K562 (cell line): ENCODE data around the gene ARHGEF26. TPM values are rescaled to one million over a fixed set of nuclear protein-coding genes. Genes with fewer than 3 reads are reported as not detected.

Experiments
- ATAC-seq: fragments of 200-7000 bp; cut with Tn5 transposase; 3 replicates; pipeline ENCODE4 v1.9.1; 2020; ENCODE audit warnings: moderate library complexity
- BruUV-seq: library from RNA; stranded (reverse); fragments of 400-500 nt; replicated peaks from 2 replicates; lab custom pipeline; 2021; lab: Mats Ljungman, UMichigan
- CTCF ChIA-PET: fragments of 300-600 bp; formaldehyde crosslinking; extraction: SDS; loops from one replicate; lab custom pipeline; 2021; ENCODE audit warnings: low intra/inter-chr PET ratio; lab: Yijun Ruan, JAX
- POLR2A ChIA-PET: fragments of 300-600, 350-650 bp; sonication (Branson Sonifier 250); formaldehyde crosslinking; extraction: SDS; loops from one replicate; lab custom pipeline; 2021; ENCODE audit warnings: antibody characterized with exemption, inconsistent platforms; lab: Yijun Ruan, JAX
- DNase-seq, 4 experiments: peaks; one replicate each; pipeline versions ENCODE4 v3.0.0 to v3.0.0-alpha.2; 2011 to 2018; ENCODE audit warnings: low spot score in 3 of 4, mixed read lengths in 3 of 4; ENCODE audit errors: extremely low read depth in 1 of 4
- FAIRE-seq: peaks from 2 replicates; lab custom pipeline; 2011; peaks lifted over from hg19 to GRCh38; lab: Jason Lieb, UNC
- H2AFZ ChIP-seq: 2 replicates; pipeline ENCODE4 v1.6.0; 2011; ENCODE audit warnings: low read depth, low read length, control low read depth, inconsistent platforms
- H3K27ac ChIP-seq: fragments of 200-600 bp; 3 replicates; pipeline ENCODE4 v1.8.0; 2011; ENCODE audit warnings: low read depth, mild to moderate bottlenecking, control low read depth, inconsistent platforms, low read length, moderate library complexity, mixed read lengths; ENCODE audit errors: extremely low read depth
- H3K27me3 ChIP-seq, 2 experiments: fragments of 300-600 bp in 1 of 2; 2 replicates in 1 of 2; 3 replicates in 1 of 2; pipeline versions ENCODE4 v1.6.0 to v1.8.0; 2011; ENCODE audit warnings: inconsistent platforms in 2 of 2, low read length in 2 of 2, mild to moderate bottlenecking in 1 of 2, mixed read lengths in 1 of 2, moderate library complexity in 1 of 2; ENCODE audit not compliant: control insufficient read depth in 2 of 2, insufficient read depth in 2 of 2
- H3K36me3 ChIP-seq: fragments of 300-600 bp; 3 replicates; pipeline ENCODE4 v1.8.0; 2011; ENCODE audit warnings: mild to moderate bottlenecking, low read length, inconsistent platforms; ENCODE audit not compliant: control insufficient read depth, insufficient read depth
- H3K4me1 ChIP-seq, 2 experiments: fragments of 200-600 bp in 1 of 2; replicated peaks in 1 of 2; 2 replicates in 1 of 2; 3 replicates in 1 of 2; pipeline versions ENCODE4 v1.5.1 to v1.8.0; 2011; ENCODE audit warnings: inconsistent platforms in 2 of 2, low read length in 2 of 2, mild to moderate bottlenecking in 1 of 2, mixed read lengths in 1 of 2, moderate library complexity in 1 of 2; ENCODE audit not compliant: control insufficient read depth in 2 of 2, insufficient read depth in 2 of 2
- H3K4me2 ChIP-seq: 2 replicates; pipeline ENCODE4 v1.6.1; 2011; ENCODE audit warnings: low read length, control low read depth, inconsistent platforms, mixed read lengths; ENCODE audit not compliant: insufficient read depth
- H3K4me3 ChIP-seq: fragments of 200-600 bp; sonication (generic), shearing (Covaris generic); 2 replicates; pipeline ENCODE4 v1.5.1; 2016; ENCODE audit warnings: control low read depth, inconsistent platforms
- H3K79me2 ChIP-seq: fragments of 200-600 bp; 3 replicates; pipeline ENCODE4 v1.8.0; 2011; ENCODE audit warnings: low read length, inconsistent platforms; ENCODE audit not compliant: control insufficient read depth, insufficient read depth
- H3K9ac ChIP-seq, 2 experiments: 2 replicates each; pipeline versions ENCODE4 v1.6.0 to v1.6.1; 2011; ENCODE audit warnings: low read depth in 2 of 2, low read length in 2 of 2, control low read depth in 1 of 2, inconsistent platforms in 1 of 2, mild to moderate bottlenecking in 1 of 2, mixed read lengths in 1 of 2; ENCODE audit not compliant: insufficient read depth in 1 of 2
- H3K9me1 ChIP-seq: one replicate; pipeline ENCODE4 v1.6.0; 2011; ENCODE audit warnings: inconsistent platforms, mild to moderate bottlenecking, low read length, moderate library complexity; ENCODE audit not compliant: control insufficient read depth, insufficient read depth
- H3K9me3 ChIP-seq: replicated peaks from 2 replicates; pipeline ENCODE4 v1.5.1; 2011; ENCODE audit warnings: low read depth, low read length, inconsistent platforms; ENCODE audit not compliant: control insufficient read depth, insufficient read depth
- H4K20me1 ChIP-seq: replicated peaks from 2 replicates; pipeline ENCODE4 v1.6.1; 2011; ENCODE audit warnings: low read length, inconsistent platforms, mixed read lengths; ENCODE audit not compliant: control insufficient read depth, insufficient read depth
- ATF4 ChIP-seq: fragments of 450-650 bp; formaldehyde crosslinking; IDR thresholded peaks from 2 replicates; pipeline ENCODE4 v1.4.0; 2022; ENCODE audit warnings: mild to moderate bottlenecking, moderate library complexity
- KAT2B ChIP-seq: IDR thresholded peaks from one replicate; pipeline ENCODE4 v1.6.1; 2012; ENCODE audit warnings: low read depth, mild to moderate bottlenecking, control low read depth, inconsistent platforms, low read length, moderate library complexity
- MBD1 ChIP-seq: fragments of 250-450 bp; sonication (Bioruptor Pico); IDR thresholded peaks from 2 replicates; pipeline ENCODE4 v1.8.0; 2022; ENCODE audit warnings: inconsistent platforms
- RBM34 ChIP-seq: fragments of 200-400 bp; formaldehyde crosslinking; IDR thresholded peaks from 2 replicates; pipeline ENCODE4 v1.6.1; 2018; ENCODE audit warnings: low read length, borderline replicate concordance; ENCODE audit not compliant: insufficient read depth
- SMAD4 ChIP-seq: fragments of 250-450 bp; sonication (Bioruptor Pico); conservative IDR thresholded peaks from 2 replicates; pipeline ENCODE4 v1.8.0; 2021; ENCODE audit warnings: inconsistent platforms, mild to moderate bottlenecking, moderate library complexity
- SRF ChIP-seq, 2 experiments: fragments of 250-450, 450-650 bp in 1 of 2; sonication (Bioruptor Pico) in 1 of 2; sonication (generic) in 1 of 2; formaldehyde crosslinking; IDR thresholded peaks; 2 replicates each; pipeline versions ENCODE4 v1.5.0 to v1.5.1; 2020 to 2022; ENCODE audit warnings: mild to moderate bottlenecking in 1 of 2, missing genetic modification reagents in 1 of 2
- TFE3 ChIP-seq: fragments of 450-650 bp; formaldehyde crosslinking; IDR thresholded peaks from 2 replicates; pipeline ENCODE4 v1.4.0; 2020; ENCODE audit warnings: mild to moderate bottlenecking, mixed read lengths
- XRCC4 ChIP-seq: IDR thresholded peaks from one replicate; pipeline ENCODE4 v1.6.1; 2011; ENCODE audit not compliant: insufficient read depth, insufficient read length; ENCODE audit errors: extremely low read depth
- WGBS: fragments of 100-300 bp; shearing (Covaris generic); methylation state at CpG from one replicate; pipeline ENCODE4 v1.1.6; 2016; ENCODE audit warnings: low coverage, mixed read lengths; ENCODE audit not compliant: insufficient coverage; ENCODE audit errors: missing lambda C conversion rate; 5-methylcytosine and 5-hydroxymethylcytosine counted together
- in situ Hi-C: fragments of 300-500 bp; cut with MboI; formaldehyde crosslinking; loops from 4 replicates; pipeline ENCODE4 v1.15.0; 2018; ENCODE audit warnings: inconsistent platforms, mixed read lengths
- intact Hi-C: fragments of 100-400 bp; cut with micrococcal nuclease; formaldehyde crosslinking; loops from 2 replicates; pipeline ENCODE4 v1.14.2; 2022
- polyA plus RNA-seq, 8 experiments: library from polyadenylated mRNA; depleted of rRNA in 4 of 8; stranded (reverse) in 5 of 8; unstranded in 3 of 8; fragments of >200 nt; fragmentation: Nextera tagmentation in 2 of 8; fragmentation: Illumina TruSeq in 1 of 8; extraction: Ambion mirVana in 2 of 8; extraction: Trizol in 1 of 8; gene quantifications; 2 replicates each; pipeline versions ENCODE4 v1.2.1 to v1.2.3, GENCODE V29; 2011 to 2014; ENCODE audit warnings: inconsistent platforms in 1 of 8, missing spikeins in 1 of 8
- total RNA-seq, 7 experiments: library from RNA; depleted of rRNA in 6 of 7; stranded (reverse); fragments of >200 nt in 6 of 7; fragmentation: Illumina TruSeq in 2 of 7; extraction: Trizol in 2 of 7; gene quantifications; 2 replicates each; pipeline versions ENCODE4 v1.2.1 to v1.2.3, GENCODE V29; 2011 to 2021; ENCODE audit warnings: low replicate concordance in 1 of 7

The ARHGEF26 gene
- total and polyA plus RNA-seq, 9 of the 15 experiments (the other 6 are each of a cell fraction or from before 2014, with no cell fraction given) = 0.01 to 0.11 (median 0.04) TPM; not detected in 2

GRCh38 chr3:154129625-154130024 lies 8.4 kb downstream of the ARHGEF26 start:
- Histone ChIP-seq H4K20me1 (no peaks in the 10 kb centered on the region), H3K27me3 (no peaks in the 10 kb centered on the region), H3K9me3 (no peaks in the 10 kb centered on the region), H3K4me2 (no peak overlapping the region), H3K27ac (no peak overlapping the region), H3K9ac (no peak overlapping the region), H3K4me3 (no peak overlapping the region), H3K79me2 (no peaks in the 10 kb centered on the region), H3K4me1 (no peaks in the 10 kb centered on the region), H3K36me3 (no peaks in the 10 kb centered on the region), H2AFZ (no peak overlapping the region), H3K9me1 (no peaks in the 10 kb centered on the region)
- CTCF ChIA-PET = no interaction called here
- TF ChIP-seq ATF4 (CRISPR knock-in tag) (no peak), TFE3 (CRISPR knock-in tag) (no peak), SMAD4 (no peak), SRF (CRISPR knock-in tag; IDR thresholded peaks at IDR 0.05) (no peak), XRCC4 (no peak), KAT2B (no peak), RBM34 (no peak), MBD1 (CRISPR knock-in tag) (no peak)
- no peak for DNase-seq
- ATAC-seq = no peak
- FAIRE-seq = no peak
- no TSS peak for BruUV-seq
- POLR2A ChIA-PET = no interaction called here
- WGBS = 0% methylated on average over 3 of the region's 4 CpGs
- intact Hi-C loops = no loop called here
- in situ Hi-C loops = no loop called here
